ENCODE data around the gene C1QTNF2. TPM values are rescaled to one million over a fixed set of nuclear protein-coding genes. Genes with fewer than 3 reads are reported as not detected.

The C1QTNF2 gene
- total and polyA plus RNA-seq, 2 of the 13 experiments (the other 11 are each of a cell fraction or from before 2014, with no cell fraction given): not detected

DNA sequence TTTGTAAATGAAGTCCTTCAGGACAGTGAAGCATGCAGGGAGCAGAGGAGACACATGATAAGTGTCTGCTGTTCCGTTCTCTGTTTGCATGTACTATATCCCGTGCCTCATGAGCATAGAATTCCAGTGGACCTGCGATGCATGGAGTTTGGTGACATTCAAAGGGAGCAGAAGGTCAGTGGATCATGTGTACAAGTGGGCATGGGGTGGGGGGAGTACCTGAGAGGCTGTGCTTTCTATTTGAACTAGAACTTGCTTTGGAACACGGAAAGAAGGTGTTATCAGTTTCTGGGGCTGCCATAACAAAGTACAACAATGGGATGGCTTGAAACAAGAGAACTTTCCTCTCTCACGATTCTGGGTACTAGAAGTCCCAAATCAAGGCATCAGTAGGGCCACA, 53.0 kb downstream of the C1QTNF2 start (continued):
- TF ChIP-seq NR1H2 (CRISPR knock-in tag; IDR thresholded peaks at IDR 0.05; ENCODE audit: borderline replicate concordance, low read depth): no peak

DNA sequence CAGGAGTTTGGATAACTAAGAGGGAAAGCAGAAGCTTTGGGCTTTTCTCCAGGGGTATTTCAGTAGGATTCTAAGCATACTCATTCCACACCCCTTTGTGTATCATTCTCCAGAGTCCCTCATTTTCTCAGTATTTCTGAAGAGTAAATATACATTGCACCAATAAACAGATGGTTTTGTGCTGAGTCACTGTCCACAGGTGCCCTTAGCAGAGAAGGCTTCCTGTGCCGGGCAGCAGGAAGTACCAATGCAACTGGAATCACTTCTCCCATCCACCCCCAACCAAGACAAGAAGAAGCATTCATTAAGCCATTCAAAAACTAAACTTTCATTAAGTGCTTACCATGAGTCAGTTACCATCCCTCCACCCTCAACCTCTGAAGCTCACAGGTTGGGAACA, 54.5 kb downstream of the C1QTNF2 start:
- no peak overlapping the region for H3K27ac ChIP-seq (ENCODE audit: extremely low read length, insufficient read depth, low read length)
- BruUV-seq (replicated peaks): no TSS peak
- DNase-seq (ENCODE audit: low spot score): peak; percentile 85
- ChIA-PET POLR2A (no interaction called here), CTCF (ENCODE audit: low intra/inter-chr PET ratio, low total read pairs) (no interaction called here)
- ATAC-seq: peak; percentile 74
- no peak overlapping the region for H3K4me3 ChIP-seq (replicated peaks in 1 of 3; ENCODE audit: insufficient read depth in 1 of 3, low read depth in 2 of 3, low read length in 3 of 3)
- H4K20me1 ChIP-seq (ENCODE audit: insufficient read depth, low read length): no peaks in the 10 kb centered on the region
- H3K79me2 ChIP-seq (ENCODE audit: insufficient read depth, low read length): no peaks in the 10 kb centered on the region
- intact Hi-C loops (cut with micrococcal nuclease; ENCODE audit: unreplicated experiment): loop anchor here (2.0 to 5.0 kb wide), 2 partner anchors 29 to 54 kb away; no protein-coding TSS in a partner anchor
- 0% methylated on average over 1 of the region's 1 CpG for WGBS (ENCODE audit: low lambda C conversion rate)
- peaks cover 41% of the 10 kb centered on the region for H3K4me1 ChIP-seq (ENCODE audit: insufficient read depth, low read length)
- H3K27me3 ChIP-seq (ENCODE audit: control insufficient read depth in 1 of 2, insufficient read depth in 2 of 2, low read length in 2 of 2): peaks cover 0 to 3% of the 10 kb centered on the region in 2 experiments; a peak in 1 of 5 replicates
- peak overlapping the region; percentile 29 for H3K4me2 ChIP-seq (ENCODE audit: low read depth, low read length)
- H2AFZ ChIP-seq (ENCODE audit: low read length): no peak overlapping the region
- no peaks in the 10 kb centered on the region for H3K9me3 ChIP-seq (ENCODE audit: low read length)
- FAIRE-seq: peak; percentile 18
- in situ Hi-C loops (cut with HindIII; ENCODE audit: extremely low pct_ligation_motif_present, low pct_unique_long_range_greater_than_20kb): no loop called here
- no peaks in the 10 kb centered on the region for H3K36me3 ChIP-seq (replicated peaks in 1 of 2; ENCODE audit: control insufficient read depth in 1 of 2, insufficient read depth in 2 of 2, low read length in 2 of 2)
- H3K9ac ChIP-seq (ENCODE audit: insufficient read depth, low read depth, low read length): no peak overlapping the region
- TF ChIP-seq TP53 (CRISPR knock-in tag; conservative IDR thresholded peaks at IDR 0.05) (no peak), ZNF577 (CRISPR knock-in tag; IDR thresholded peaks at IDR 0.05; ENCODE audit: borderline replicate concordance, low read depth) (no peak), ZNF737 (CRISPR knock-in tag; IDR thresholded peaks at IDR 0.05; ENCODE audit: borderline replicate concordance) (no peak), MYNN (CRISPR knock-in tag; IDR thresholded peaks at IDR 0.05; ENCODE audit: low read depth) (no peak), CHD2 (IDR thresholded peaks at IDR 0.05; ENCODE audit: low read depth, low read length) (no peak), HOXA3 (CRISPR knock-in tag; IDR thresholded peaks at IDR 0.05) (no peak)
- TF ChIP-seq, protein P1, sequence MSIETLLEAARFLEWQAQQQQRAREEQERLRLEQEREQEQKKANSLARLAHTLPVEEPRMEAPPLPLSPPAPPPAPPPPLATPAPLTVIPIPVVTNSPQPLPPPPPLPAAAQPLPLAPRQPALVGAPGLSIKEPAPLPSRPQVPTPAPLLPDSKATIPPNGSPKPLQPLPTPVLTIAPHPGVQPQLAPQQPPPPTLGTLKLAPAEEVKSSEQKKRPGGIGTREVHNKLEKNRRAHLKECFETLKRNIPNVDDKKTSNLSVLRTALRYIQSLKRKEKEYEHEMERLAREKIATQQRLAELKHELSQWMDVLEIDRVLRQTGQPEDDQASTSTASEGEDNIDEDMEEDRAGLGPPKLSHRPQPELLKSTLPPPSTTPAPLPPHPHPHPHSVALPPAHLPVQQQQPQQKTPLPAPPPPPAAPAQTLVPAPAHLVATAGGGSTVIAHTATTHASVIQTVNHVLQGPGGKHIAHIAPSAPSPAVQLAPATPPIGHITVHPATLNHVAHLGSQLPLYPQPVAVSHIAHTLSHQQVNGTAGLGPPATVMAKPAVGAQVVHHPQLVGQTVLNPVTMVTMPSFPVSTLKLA (IDR thresholded peaks at IDR 0.05): no peak
- TF ChIP-seq, protein P2, sequence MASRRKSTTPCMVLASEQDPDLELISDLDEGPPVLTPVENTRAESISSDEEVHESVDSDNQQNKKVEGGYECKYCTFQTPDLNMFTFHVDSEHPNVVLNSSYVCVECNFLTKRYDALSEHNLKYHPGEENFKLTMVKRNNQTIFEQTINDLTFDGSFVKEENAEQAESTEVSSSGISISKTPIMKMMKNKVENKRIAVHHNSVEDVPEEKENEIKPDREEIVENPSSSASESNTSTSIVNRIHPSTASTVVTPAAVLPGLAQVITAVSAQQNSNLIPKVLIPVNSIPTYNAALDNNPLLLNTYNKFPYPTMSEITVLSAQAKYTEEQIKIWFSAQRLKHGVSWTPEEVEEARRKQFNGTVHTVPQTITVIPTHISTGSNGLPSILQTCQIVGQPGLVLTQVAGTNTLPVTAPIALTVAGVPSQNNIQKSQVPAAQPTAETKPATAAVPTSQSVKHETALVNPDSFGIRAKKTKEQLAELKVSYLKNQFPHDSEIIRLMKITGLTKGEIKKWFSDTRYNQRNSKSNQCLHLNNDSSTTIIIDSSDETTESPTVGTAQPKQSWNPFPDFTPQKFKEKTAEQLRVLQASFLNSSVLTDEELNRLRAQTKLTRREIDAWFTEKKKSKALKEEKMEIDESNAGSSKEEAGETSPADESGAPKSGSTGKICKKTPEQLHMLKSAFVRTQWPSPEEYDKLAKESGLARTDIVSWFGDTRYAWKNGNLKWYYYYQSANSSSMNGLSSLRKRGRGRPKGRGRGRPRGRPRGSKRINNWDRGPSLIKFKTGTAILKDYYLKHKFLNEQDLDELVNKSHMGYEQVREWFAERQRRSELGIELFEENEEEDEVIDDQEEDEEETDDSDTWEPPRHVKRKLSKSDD (CRISPR knock-in tag; IDR thresholded peaks at IDR 0.05; ENCODE audit: low read depth): no peak
